Suprapubic skin (tissue), 4 donors: ENCODE measurements around the gene GSTK1.

Experiments
- POLR2A ChIP-seq, 2 donors: fragments of 450-650 bp; IDR thresholded peaks; one replicate each; pipeline ENCODE4 v1.6.1; 2017; ENCODE audit warnings: antibody characterized with exemption in 2 of 2, mild to moderate bottlenecking in 2 of 2, moderate library complexity in 2 of 2
- POLR2AphosphoS5 ChIP-seq, 3 donors: sonication (generic); formaldehyde crosslinking; IDR thresholded peaks; one replicate each; pipeline ENCODE4 v1.6.1; 2017; ENCODE audit warnings: antibody characterized with exemption in 3 of 3
- TF ChIP-seq, protein P1 (sequence below), 2 donors: fragments of 200-600 bp in 1 of 2; fragments of 450-650 bp in 1 of 2; sonication (generic) in 1 of 2; IDR thresholded peaks; one replicate each; pipeline ENCODE4 v1.5.1; 2016 to 2019; ENCODE audit warnings: antibody characterized with exemption in 2 of 2, mild to moderate bottlenecking in 1 of 2, moderate library complexity in 1 of 2

DNA sequence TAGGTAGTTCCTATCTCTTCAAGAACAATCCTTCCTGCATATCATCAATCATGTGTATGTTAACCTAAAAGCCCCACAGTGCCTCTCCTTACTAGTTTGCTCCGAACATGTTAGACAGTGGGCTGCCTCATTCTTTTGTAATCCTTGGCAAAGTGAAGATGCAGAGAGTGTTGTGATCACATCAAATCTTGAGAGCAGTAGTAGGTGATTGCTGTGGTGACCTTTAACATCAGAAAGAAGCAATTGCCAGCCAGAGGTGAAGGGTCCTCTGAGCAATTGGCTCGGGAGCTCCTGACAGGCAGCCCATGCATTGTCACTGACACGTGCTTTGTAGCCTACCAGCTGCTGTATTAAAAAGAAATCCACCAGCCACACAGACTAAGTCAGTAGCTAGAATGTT, 19.6 kb upstream of the GSTK1 start:
- TF ChIP-seq, protein P1, sequence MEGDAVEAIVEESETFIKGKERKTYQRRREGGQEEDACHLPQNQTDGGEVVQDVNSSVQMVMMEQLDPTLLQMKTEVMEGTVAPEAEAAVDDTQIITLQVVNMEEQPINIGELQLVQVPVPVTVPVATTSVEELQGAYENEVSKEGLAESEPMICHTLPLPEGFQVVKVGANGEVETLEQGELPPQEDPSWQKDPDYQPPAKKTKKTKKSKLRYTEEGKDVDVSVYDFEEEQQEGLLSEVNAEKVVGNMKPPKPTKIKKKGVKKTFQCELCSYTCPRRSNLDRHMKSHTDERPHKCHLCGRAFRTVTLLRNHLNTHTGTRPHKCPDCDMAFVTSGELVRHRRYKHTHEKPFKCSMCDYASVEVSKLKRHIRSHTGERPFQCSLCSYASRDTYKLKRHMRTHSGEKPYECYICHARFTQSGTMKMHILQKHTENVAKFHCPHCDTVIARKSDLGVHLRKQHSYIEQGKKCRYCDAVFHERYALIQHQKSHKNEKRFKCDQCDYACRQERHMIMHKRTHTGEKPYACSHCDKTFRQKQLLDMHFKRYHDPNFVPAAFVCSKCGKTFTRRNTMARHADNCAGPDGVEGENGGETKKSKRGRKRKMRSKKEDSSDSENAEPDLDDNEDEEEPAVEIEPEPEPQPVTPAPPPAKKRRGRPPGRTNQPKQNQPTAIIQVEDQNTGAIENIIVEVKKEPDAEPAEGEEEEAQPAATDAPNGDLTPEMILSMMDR (IDR thresholded peaks at IDR 0.05): no peak
- TF ChIP-seq POLR2A (IDR thresholded peaks at IDR 0.05): no peak
- TF ChIP-seq POLR2AphosphoS5 (IDR thresholded peaks at IDR 0.05): no peak
